NCI-H1436 treated with DMSO at 0.1 percent for 48 hours (cell line): ENCODE measurements around the gene ALDOA.

Experiments used
- DNase-seq: peaks from one replicate; lab custom pipeline; 2025; lab: John Stamatoyannopoulos, UW

Gene ALDOA

GRCh38 chr16:30069611-30070462, 4.3 kb downstream of the ALDOA start:
- no peak for DNase-seq

DNA sequence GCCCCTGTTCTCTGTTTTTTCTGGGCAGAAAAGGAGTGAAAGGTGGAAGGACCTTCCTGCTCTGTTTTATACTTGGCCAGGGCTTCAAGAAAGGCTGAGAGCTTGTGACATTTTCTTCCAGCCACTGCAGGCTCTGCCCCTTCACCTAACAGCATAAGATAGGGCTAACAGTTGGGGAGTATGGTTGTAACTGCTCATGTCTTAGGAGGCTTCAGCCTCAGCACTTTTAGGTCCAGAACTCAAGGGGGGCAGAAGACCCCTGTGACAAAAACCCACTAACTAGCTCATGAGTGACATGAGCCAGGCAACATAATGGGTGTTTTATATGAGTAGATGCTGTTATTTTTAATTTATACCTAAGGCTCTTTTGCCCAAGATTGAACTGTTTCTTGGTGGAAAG, 4.9 kb downstream of the ALDOA start:
- no peak for DNase-seq

- no peak for DNase-seq
Measured at GRCh38 chr16:30075503-30076275, 10.1 kb downstream of the ALDOA start, which contains the start of gene PPP4C. PPP4C (plus strand) TSS chr16:30075994; CDS start chr16:30076378, 384 bp downstream.

DNA sequence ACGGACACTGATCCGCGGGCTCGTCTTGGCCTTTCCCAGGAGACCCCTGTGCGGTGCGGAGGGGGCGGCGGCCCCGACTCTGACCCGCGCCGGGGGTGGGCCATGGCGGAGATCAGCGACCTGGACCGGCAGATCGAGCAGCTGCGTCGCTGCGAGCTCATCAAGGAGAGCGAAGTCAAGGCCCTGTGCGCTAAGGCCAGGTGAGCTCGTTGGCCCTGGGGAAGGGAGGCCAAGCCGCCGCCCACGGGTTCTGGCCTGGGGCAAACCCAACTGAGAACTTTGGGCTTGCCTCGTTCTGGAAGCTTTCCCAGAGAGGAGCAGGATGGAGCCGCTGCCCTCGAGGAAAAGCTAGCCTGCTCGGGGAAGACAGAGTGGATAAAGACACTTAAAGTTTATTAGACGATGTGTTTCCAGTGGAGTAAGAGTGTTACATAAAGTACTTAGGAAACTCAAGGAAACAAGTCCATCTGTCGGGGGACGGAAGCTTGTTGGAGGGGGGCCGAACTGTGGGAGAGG, 10.8 kb downstream of the ALDOA start:
- no peak for DNase-seq

DNA sequence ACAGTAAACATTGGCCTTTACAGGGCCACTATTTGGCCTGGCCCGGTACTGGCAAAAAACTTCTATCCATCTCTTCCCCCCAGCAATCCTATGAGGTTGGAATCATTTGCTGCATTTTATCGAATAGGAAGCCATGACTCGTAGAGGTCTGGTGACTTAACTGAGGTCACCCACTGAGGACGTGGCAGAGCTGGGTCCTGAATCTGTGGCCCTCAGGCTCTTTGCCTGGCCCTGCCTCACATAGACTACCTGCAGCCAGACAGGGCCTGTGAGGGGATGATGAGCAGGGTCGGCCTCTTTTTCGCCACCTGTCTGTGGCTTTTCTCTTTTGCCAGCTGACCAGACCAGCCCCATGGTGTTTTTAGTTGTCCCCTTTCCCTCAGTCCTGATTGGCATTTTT, 12.1 kb downstream of the ALDOA start:
- DNase-seq: no peak

DNA sequence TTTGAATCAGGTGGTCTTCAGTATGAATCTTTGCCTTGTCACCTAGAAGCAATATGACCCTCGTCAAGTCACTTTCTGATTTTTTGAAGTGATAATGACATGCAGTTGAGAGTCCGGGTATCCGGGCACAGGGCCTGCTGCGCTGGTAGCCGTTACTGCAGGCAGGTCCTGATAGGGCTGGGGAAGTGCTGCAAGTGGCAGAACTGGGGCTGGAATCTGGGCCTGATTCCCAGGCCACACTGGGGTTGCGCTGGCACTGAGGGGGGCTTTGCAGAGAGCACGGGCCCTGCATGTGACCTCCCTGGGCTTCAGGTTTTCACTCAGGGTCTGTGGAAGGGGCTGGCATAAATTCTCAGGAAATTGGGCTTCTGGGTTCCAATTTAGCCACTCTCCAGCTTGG, 13.2 kb downstream of the ALDOA start:
- DNase-seq: no peak

- DNase-seq: no peak
Measured at GRCh38 chr16:30079480-30079879, 13.9 kb downstream of the ALDOA start.

DNA sequence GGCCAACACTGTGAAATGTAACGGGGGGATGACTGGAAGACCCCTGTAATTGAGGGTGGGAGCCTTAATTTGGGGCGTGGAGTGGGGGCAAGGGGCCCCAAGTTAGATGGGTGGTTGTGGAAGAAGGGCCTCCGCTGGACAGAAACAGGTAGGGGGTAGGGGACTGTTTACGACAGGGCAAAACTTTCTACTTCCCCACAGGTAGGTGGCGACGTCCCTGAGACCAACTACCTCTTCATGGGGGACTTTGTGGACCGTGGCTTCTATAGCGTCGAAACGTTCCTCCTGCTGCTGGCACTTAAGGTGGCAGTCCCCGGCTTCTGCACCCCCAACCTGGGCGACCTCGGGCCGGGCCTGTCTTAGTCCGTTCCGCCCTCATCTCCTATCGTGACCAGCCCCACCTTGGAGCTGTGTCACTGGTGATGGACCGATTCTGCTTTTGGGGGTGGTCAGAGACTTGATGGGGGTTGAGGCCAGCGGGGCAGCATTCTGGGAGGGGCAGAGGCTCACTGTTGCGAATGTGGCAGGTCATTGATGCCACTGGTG, 17.1 kb downstream of the ALDOA start:
- no peak for DNase-seq

DNA sequence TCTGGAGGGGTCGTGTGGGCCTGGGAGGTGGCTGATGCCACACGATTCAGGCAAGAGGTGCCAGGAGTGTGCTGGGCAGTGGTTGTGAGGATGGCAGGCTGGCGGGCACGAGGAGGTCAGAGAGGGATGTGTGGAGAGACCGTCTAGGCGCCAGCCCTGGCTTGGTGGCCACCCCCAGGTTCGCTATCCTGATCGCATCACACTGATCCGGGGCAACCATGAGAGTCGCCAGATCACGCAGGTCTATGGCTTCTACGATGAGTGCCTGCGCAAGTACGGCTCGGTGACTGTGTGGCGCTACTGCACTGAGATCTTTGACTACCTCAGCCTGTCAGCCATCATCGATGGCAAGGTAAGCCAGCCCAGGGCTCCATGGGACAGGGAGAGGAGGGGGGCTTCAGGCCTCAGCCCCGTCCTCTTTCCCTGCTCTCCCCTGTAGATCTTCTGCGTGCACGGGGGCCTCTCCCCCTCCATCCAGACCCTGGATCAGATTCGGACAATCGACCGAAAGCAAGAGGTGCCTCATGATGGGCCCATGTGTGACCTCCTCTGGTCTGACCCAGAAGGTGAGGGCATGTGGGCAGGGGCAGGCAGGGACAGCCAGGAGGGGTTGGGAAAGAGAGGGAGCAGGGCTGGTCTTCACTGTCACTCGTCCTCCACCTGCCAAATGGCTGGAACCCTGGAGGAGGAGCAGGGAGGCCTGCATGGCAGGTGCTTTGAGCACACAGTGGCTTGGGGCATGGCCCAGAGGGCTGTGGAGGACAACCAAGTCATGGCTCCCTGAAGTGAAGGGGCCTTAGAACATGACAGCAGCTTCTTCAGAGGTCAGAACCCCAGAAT, 17.9 kb downstream of the ALDOA start:
- DNase-seq: no peak

DNA sequence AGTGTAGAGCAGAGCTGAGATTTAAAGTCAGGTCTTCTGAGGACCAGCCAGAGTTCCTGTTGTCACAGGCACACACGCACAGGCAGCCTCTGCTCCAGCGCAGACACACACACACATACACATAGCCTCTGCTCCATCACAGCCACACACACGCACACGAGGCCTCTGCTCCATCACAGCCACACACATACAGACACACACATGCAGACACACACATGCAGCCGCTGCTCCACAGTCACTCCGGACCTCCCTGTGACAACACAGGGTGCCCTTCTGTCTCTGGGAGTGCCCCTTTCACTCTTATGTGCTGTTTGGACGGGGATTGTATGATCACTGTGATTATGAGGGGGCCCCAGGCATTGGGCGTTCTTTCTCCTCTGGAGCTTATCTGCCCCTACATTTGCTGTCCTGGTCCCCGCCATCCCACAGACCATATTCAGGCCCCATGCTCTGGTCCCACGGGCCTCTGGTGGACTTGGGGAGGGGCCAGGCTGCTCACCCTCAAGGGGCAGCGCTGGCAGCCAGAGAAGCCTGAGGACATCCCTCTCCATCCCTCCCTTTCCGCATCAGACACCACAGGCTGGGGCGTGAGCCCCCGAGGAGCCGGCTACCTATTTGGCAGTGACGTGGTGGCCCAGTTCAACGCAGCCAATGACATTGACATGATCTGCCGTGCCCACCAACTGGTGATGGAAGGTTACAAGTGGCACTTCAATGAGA, 18.7 kb downstream of the ALDOA start:
- no peak for DNase-seq

DNA sequence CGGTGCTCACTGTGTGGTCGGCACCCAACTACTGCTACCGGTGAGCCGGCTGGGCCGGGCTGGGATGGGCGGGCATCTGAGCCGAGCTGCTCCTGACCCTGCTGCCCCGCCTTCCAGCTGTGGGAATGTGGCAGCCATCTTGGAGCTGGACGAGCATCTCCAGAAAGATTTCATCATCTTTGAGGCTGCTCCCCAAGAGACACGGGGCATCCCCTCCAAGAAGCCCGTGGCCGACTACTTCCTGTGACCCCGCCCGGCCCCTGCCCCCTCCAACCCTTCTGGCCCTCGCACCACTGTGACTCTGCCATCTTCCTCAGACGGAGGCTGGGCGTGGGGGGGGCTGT, 19.2 kb downstream of the ALDOA start:
- DNase-seq: no peak

DNA sequence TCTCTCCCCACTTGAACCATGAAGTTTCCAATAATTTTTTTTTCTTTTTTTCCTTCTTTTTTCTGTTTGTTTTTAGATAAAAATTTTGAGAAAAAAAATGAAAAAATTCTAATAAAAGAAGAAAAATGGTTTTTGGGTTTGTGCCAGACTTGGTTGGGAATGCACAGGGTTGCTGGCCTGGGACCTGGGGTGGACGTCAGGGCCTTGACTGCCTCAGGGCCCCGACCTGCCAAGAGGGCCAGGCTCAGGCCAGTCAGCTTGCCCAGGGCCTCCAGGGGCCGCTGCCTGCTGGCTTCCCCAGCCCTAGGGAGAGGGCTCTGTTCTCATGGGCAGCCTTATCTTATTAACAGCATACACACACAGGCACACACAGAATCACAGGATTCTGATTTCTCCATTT, 19.7 kb downstream of the ALDOA start:
- DNase-seq: no peak

- DNase-seq: no peak
Measured at GRCh38 chr16:30085820-30086219, 20.3 kb downstream of the ALDOA start.

- DNase-seq: no peak
Measured at GRCh38 chr16:30086291-30087140, 21.0 kb downstream of the ALDOA start.

DNA sequence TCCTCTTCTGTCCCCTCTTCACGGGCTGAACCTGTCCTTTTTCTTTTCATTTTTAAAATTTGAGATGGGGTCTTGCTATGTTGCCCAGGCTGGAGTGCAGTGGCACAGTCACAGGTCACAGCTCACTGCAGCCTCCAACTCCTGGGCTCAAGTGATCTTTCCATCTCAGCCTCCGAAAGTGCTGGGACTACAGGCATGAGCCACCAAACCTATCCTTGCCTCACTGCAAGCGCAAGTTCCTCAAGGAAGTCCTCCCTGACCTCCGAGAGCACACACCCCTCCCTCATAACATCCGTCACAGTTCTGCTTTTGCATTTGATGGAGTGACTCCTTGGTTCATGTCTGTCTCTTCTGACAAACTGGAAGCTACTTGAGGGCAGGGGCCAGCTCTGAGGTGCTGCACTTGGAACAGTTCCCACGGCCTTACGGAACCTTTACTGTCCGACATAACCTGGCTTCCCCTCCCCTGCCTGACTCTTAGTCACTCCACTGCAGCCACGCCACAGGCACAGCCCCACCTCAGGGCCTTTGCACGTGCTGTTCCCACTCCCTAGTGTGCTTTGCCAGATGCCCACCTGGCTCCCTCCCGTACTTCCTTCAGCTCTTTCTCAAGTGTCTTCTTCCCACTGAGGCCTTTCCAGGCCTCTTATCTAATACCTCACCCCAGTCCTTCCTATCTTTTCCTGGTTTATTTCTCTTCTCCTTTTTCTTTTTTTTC, 21.8 kb downstream of the ALDOA start:
- no peak for DNase-seq

GRCh38 chr16:30088237-30088831, 22.8 kb downstream of the ALDOA start:
- no peak for DNase-seq

GRCh38 chr16:30088832-30089624, 23.5 kb downstream of the ALDOA start:
- DNase-seq: no peak

DNA sequence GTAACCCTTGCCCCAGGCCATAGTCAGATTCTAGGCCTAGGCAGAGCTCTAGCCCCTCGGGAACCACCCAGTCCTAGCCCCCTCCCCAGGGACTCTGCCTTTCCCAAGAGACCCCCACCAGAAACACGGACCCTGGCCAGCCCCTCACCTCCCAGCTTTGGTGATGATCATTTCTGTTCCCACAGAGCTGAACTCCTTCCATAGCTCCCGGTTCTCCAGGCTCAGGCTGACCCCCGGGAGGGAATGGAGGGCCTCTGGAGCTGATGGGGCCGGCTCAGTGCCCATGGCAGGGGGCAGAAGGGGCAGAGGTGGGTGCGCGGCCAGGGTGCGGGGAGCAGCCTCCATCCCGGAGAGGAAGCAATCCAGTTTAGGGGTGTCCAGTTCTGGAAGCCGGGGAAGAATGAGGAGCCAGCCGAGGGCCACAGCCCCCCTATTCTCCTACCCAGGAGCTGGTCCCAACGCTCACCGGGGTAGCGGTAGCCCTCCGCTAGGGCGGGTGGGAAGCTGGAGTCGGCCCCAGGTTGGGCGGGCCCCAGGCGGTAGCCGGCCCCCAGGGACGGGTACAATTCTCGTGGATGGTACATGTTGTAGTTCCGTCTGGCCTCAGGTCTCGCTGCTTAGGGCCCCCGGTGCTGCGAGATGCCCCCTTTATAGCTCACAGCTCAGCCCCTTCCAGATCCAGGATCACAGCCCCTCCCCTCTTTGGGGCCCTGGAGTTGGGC, 25.2 kb downstream of the ALDOA start:
- no peak for DNase-seq
